ENCODE results near the gene KCNC4. TPM values are rescaled to one million over a fixed set of nuclear protein-coding genes. Genes with fewer than 3 reads are reported as not detected.

Gene KCNC4
- total RNA-seq, 4 donors from 2014 or later, result 2.1 to 29.4 (median 3.9) TPM

DNA sequence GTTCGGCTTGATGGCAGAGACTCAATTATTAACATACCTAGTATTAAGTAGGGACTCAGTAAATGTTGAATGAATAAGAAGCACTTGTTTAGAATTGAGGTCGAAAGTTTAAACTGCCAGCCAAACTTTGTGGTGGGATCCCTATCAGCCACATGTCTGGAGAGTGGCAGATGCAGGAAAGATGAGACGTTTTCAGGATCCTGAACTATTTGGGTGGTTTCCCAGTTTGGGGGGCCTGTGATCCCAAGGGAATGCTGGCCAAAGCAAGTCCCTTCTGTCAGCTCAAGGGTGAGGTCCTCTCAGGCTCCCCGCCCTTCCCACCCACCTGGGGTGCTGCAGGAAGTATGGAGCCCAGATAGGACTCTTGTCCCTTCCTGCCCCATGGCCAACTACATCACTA lies 38.6 kb downstream of the KCNC4 start:
- TF ChIP-seq, protein P1, sequence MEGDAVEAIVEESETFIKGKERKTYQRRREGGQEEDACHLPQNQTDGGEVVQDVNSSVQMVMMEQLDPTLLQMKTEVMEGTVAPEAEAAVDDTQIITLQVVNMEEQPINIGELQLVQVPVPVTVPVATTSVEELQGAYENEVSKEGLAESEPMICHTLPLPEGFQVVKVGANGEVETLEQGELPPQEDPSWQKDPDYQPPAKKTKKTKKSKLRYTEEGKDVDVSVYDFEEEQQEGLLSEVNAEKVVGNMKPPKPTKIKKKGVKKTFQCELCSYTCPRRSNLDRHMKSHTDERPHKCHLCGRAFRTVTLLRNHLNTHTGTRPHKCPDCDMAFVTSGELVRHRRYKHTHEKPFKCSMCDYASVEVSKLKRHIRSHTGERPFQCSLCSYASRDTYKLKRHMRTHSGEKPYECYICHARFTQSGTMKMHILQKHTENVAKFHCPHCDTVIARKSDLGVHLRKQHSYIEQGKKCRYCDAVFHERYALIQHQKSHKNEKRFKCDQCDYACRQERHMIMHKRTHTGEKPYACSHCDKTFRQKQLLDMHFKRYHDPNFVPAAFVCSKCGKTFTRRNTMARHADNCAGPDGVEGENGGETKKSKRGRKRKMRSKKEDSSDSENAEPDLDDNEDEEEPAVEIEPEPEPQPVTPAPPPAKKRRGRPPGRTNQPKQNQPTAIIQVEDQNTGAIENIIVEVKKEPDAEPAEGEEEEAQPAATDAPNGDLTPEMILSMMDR (IDR thresholded peaks at IDR 0.05), result no peak
- no peak for TF ChIP-seq POLR2A (IDR thresholded peaks at IDR 0.05)

DNA sequence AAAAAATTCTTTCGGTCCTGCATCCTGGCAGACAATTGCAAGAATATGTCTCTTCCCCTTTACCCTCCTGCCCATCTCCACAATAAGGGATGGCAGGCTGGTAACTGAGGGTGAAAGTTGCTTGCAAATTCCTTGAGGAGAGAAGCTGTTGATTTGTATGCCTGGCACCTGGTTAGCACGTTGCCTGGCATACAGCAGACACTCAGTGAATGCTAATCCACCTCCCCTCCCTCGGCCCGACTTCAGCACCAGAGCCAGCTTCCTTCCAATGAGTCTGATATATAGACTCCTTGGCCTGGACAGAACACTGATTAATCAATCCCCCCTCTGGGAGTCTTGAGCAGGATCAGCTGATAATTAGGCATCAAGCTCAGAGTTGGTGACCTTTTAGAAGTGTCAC lies 39.1 kb downstream of the KCNC4 start:
- no peak for DNase-seq
- Histone ChIP-seq H3K27me3 (no peaks in the 10 kb centered on the region), H3K4me1 (no peaks in the 10 kb centered on the region), H3K27ac (no peak overlapping the region), H3K36me3 (no peaks in the 10 kb centered on the region), H3K4me3 (no peak overlapping the region), H3K9me3 (no peaks in the 10 kb centered on the region)
- no peak for TF ChIP-seq POLR2A (IDR thresholded peaks at IDR 0.05)
- TF ChIP-seq, protein P1 (IDR thresholded peaks at IDR 0.05), result no peak
- intact Hi-C loops (cut with DNase I; ENCODE audit: low total_unique reads), result no loop called here

More for the DNA sequence above, 38.6 kb downstream of the KCNC4 start:
- no peak overlapping the region for H3K27ac ChIP-seq
- no peaks in the 10 kb centered on the region for H3K36me3 ChIP-seq
- no peaks in the 10 kb centered on the region for H3K9me3 ChIP-seq
- H3K4me1 ChIP-seq, result no peaks in the 10 kb centered on the region
- H3K27me3 ChIP-seq, result no peaks in the 10 kb centered on the region
- intact Hi-C loops (cut with DNase I; ENCODE audit: low total_unique reads), result no loop called here
- DNase-seq, result no peak
- H3K4me3 ChIP-seq, result no peak overlapping the region

DNA sequence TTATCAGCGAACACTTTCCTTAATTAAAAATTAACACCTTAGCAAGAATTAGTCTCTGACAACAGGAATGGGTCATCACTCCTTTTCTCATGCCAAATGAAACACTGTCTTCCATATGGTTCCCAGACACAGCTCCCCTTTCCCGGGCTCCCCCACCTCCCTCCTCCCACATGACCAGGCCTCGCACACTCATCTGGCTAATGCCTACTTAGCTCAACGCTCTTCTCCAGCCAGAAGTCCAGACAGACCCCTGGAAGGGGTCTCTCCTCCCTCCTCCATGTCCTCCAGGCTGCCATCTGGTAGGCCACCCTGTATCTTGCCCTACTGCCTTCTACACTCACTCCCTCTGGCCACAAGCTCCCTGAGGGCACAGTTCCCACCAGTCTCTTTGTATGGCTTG lies 39.9 kb downstream of the KCNC4 start:
- TF ChIP-seq POLR2A (IDR thresholded peaks at IDR 0.05), result no peak
- TF ChIP-seq, protein P1 (IDR thresholded peaks at IDR 0.05), result no peak
- Histone ChIP-seq H3K36me3 (no peaks in the 10 kb centered on the region), H3K9me3 (no peaks in the 10 kb centered on the region), H3K27ac (no peak overlapping the region), H3K4me3 (no peak overlapping the region), H3K4me1 (no peaks in the 10 kb centered on the region), H3K27me3 (no peaks in the 10 kb centered on the region)
- no peak for DNase-seq
- intact Hi-C loops (cut with DNase I; ENCODE audit: low total_unique reads), result no loop called here

DNA sequence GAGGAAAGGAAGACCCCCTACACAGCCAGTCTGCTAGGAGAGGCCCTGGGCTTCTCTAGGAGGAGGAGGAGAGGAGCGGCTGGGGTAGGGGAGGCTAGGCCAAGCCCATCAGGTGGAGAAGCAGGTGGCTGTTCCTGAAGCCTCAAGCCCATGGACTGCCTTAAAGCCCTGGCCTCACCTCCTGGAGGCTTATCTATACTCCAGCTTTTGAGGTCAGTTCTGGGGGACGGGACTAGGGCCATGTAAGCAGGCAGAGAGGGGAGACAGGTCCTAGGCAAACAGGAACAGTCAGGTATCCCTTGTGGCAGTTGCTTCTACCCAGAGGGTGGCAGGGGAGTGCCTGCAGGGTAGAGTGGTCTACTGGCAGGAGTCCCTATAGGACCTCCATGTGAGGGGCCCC lies 40.6 kb downstream of the KCNC4 start:
- no peaks in the 10 kb centered on the region for H3K4me1 ChIP-seq
- H3K4me3 ChIP-seq, result no peak overlapping the region
- H3K9me3 ChIP-seq, result no peaks in the 10 kb centered on the region
- TF ChIP-seq POLR2A (IDR thresholded peaks at IDR 0.05), result no peak
- TF ChIP-seq, protein P1 (IDR thresholded peaks at IDR 0.05), result no peak
- no peaks in the 10 kb centered on the region for H3K27me3 ChIP-seq
- intact Hi-C loops (cut with DNase I; ENCODE audit: low total_unique reads), result no loop called here
- no peaks in the 10 kb centered on the region for H3K36me3 ChIP-seq
- DNase-seq, result no peak
- no peak overlapping the region for H3K27ac ChIP-seq

DNA sequence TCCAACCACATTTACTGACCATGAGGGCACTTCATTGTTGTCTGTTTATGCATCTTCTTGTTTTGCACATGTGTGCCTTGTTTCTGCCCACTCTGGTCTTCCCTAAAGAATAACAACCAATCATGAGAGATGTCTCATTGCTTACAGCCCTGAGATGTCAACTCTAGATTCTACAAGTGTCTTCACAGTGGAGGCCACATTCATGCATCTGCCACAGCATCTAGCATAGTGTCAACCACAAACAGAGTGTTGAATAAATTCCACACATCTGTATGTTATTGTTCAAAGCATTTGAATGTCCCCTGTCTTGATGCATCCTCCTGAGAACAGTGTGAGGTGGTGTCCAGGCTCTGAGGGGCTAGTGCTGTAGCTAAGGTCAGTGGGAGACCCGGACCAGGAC lies 43.1 kb downstream of the KCNC4 start:
- TF ChIP-seq POLR2A (IDR thresholded peaks at IDR 0.05), result no peak
- TF ChIP-seq, protein P1 (IDR thresholded peaks at IDR 0.05), result no peak
- intact Hi-C loops (cut with DNase I; ENCODE audit: low total_unique reads), result no loop called here
- Histone ChIP-seq H3K27me3 (no peaks in the 10 kb centered on the region), H3K4me3 (no peak overlapping the region), H3K4me1 (no peaks in the 10 kb centered on the region), H3K9me3 (no peaks in the 10 kb centered on the region), H3K36me3 (no peaks in the 10 kb centered on the region), H3K27ac (no peak overlapping the region)
- DNase-seq, result no peak
